ENCODE data around the gene CTSW.
"Not testable (repeated sequence)": the region's sequence is repeated elsewhere in the genome, so short reads cannot be mapped to it uniquely, and the experiment has no call there.

The CTSW gene

GRCh38 chr11:65885808-65886536 lies 6.3 kb downstream of the CTSW start:
- DNase-seq (ENCODE audit: low read depth), result no peak

- DNase-seq (ENCODE audit: low read depth), result no peak
These were observed 7.4 kb downstream of the CTSW start for GRCh38 chr11:65886826-65887722.

GRCh38 chr11:65887723-65888162 lies 8.1 kb downstream of the CTSW start:
- no peak for DNase-seq (ENCODE audit: low read depth)

GRCh38 chr11:65888163-65888814 lies 8.7 kb downstream of the CTSW start, which contains the start of gene FIBP:
Gene FIBP, minus strand, starts transcription at chr11:65888471. Its CDS starts 53 bp downstream, at chr11:65888418.
- DNase-seq (ENCODE audit: low read depth), result peak; percentile 95

GRCh38 chr11:65890324-65891218 lies 10.9 kb downstream of the CTSW start, which contains the start of gene CCDC85B:
Gene CCDC85B, plus strand, starts transcription at chr11:65890673. Its CDS starts 111 bp downstream, at chr11:65890784.
- peak; percentile 98 for DNase-seq (ENCODE audit: low read depth)

GRCh38 chr11:65891219-65892136 lies 11.8 kb downstream of the CTSW start:
- no peak for DNase-seq (ENCODE audit: low read depth)

- not testable (repeated sequence) for DNase-seq (ENCODE audit: low read depth)
These were observed 12.5 kb downstream of the CTSW start for GRCh38 chr11:65892137-65892540.

GRCh38 chr11:65892661-65893317 lies 13.2 kb downstream of the CTSW start:
- DNase-seq (ENCODE audit: low read depth), result no peak

- no peak for DNase-seq (ENCODE audit: low read depth)
These were observed 14.5 kb downstream of the CTSW start for GRCh38 chr11:65894034-65894591.

- DNase-seq (ENCODE audit: low read depth), result no peak
These were observed 15.9 kb downstream of the CTSW start for GRCh38 chr11:65895482-65895981.

- no peak for DNase-seq (ENCODE audit: low read depth)
These were observed 16.7 kb downstream of the CTSW start for GRCh38 chr11:65896034-65896999.

GRCh38 chr11:65897020-65897471 lies 17.4 kb downstream of the CTSW start:
- no peak for DNase-seq (ENCODE audit: low read depth)

GRCh38 chr11:65898656-65899355 lies 19.2 kb downstream of the CTSW start:
- no peak for DNase-seq (ENCODE audit: low read depth)

GRCh38 chr11:65899356-65900124 lies 19.9 kb downstream of the CTSW start:
- DNase-seq (ENCODE audit: low read depth), result peak; percentile 38

GRCh38 chr11:65900125-65900898 lies 20.7 kb downstream of the CTSW start, which contains the start of gene FOSL1:
Gene FOSL1, minus strand, starts transcription at chr11:65900388. Its CDS starts 49 bp downstream, at chr11:65900339.
- DNase-seq (ENCODE audit: low read depth), result peak; percentile 84

GRCh38 chr11:65900899-65901180 lies 21.2 kb downstream of the CTSW start:
- DNase-seq (ENCODE audit: low read depth), result no peak

All from activated T-helper 1 cell treated with Interleukin-2 at 50 U/mL for 16 hours (primary cell).